Stimulated activated naive CD4-positive, alpha-beta T cell treated with Interleukin-2 at 50 U/mL for 16 hours (primary cell): ENCODE measurements around the gene COL5A1.
"Not testable (repeated sequence)": the region's sequence is repeated elsewhere in the genome, so short reads cannot be mapped to it uniquely, and the experiment has no call there.

Experiments
- DNase-seq: peaks from one replicate; lab custom pipeline; 2025; lab: John Stamatoyannopoulos, UW

The COL5A1 gene

DNA sequence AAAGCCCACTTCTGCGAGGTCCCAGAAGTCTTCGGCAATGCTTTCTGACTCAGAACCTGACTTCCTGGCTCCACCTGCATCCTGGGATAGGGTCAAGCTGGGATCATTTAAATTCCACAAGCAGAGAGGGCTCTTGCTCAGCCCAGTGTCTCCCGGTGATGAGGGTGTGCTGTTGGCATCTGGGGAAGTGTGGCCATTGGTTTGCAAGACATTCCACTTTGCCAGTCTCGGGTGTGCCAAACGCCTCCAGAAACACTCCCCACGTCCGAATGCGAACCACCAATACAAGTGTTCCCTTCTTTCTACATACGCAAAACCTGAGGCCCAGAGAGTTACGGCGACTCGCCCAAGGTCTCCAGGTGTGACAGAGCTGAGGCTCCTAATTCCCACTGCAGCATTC lies 195.9 kb downstream of the COL5A1 start:
- DNase-seq = no peak

- no peak for DNase-seq
These were observed 197.2 kb downstream of the COL5A1 start for GRCh38 chr9:134838651-134839454.

DNA sequence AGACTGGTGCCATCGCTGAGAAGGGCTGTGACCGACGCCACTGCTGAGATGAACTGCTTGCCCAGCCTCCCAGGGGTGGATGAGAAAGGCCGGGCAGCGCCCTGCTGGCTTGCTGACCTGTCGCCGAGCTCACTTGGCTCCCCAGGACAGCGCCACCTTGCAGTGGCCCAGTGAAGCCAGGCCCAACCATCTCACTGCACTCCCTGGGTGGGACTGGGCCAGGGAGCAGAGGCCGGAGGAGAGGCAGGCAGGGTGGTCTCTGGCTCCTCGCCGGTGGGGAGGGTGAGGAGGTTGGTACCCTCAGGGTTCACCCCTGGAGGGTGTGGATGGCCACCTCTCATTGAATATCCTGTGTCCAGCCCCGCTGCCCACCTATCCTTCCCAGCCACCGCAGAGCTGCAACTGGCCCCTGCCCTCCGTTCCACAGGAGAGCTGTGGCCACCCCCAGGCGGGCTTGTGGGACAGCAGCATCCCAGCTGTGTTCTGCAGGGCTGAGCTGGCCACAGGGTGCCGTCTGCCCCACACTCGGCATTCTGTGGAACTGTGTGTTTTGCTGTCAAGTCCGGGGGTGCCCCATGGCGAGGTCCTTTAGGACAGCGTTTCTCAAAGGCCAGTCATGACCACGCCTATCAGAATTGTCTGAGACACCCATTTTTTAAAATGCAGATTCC lies 198.0 kb downstream of the COL5A1 start:
- DNase-seq = no peak

DNA sequence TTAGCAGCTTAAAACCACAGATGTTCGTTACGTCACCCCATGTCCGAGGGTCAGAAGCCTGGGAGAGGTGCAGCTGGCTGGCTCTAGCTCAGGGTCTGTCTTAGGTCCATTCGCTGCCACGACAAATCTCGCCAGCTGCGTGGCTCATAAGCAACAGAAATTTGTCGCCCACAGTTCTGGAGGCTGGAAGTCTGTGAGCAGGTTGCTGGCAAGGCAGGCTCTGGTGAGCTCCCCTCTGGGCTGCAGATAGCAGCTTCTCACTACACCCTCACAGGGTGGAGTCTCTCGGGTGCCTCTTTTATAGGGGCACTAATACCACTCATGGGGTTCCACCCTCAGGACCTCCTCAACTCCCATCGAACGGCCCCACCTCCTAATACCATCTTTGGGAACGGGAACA lies 198.9 kb downstream of the COL5A1 start:
- DNase-seq = no peak

- DNase-seq = no peak
These were observed 199.7 kb downstream of the COL5A1 start for GRCh38 chr9:134841180-134841904.

DNA sequence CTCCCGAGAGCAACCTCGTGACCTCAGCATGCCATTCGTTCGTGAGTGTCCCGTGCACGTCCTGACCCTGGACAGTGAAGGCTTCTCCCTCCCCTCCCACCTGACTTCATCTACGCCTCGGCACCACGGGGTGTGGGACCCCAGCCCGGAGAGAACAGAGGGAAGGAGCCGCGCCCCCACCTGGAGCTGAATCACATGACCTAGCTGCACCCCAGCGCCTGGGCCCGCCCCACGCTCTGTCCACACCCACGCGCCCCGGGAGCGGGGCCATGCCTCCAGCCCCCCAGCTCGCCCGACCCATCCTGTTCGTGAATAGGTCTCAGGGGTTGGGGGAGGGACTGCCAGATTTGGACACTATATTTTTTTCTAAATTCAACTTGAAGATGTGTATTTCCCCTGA lies 200.7 kb downstream of the COL5A1 start:
- no peak for DNase-seq

- DNase-seq = no peak
These were observed 202.1 kb downstream of the COL5A1 start for GRCh38 chr9:134843740-134844139.

DNA sequence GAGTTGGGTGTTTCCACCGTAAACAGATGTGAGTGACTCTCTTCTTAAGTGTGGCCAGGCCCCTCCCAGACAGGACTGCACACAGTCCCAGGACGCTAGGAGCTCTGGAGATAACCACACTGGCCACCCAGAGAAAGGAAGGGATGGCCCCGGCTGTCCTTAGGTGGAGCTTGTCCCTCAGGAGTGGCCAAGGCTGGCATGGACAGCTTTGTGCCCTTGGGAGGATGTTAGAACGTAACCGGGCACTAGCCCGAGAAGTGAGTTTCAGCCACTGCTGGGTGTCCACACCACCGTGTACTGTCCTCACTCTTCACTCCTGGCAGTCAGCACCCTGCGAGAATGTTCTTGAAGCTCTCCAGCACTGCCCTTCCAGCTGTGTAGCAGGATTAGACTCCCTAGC lies 203.2 kb downstream of the COL5A1 start:
- DNase-seq = no peak

GRCh38 chr9:134846187-134846586 lies 204.6 kb downstream of the COL5A1 start:
- no peak for DNase-seq

DNA sequence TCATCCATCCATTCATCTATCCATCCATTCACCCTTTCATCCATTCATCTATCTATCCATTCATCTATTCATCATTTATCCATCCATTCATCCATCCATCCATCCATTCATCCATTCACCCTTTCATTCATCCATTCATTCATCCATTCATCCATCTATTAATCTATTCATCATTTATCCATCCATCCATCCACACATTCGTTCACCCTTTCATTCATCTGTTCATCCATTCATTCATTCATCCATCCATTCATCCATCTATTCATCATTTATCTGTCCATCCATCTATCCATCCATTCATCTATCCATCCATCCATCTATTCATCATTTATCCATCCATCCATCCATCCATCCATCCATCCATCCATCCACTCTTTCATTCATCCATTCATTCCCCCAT lies 205.1 kb downstream of the COL5A1 start:
- DNase-seq = no peak

DNA sequence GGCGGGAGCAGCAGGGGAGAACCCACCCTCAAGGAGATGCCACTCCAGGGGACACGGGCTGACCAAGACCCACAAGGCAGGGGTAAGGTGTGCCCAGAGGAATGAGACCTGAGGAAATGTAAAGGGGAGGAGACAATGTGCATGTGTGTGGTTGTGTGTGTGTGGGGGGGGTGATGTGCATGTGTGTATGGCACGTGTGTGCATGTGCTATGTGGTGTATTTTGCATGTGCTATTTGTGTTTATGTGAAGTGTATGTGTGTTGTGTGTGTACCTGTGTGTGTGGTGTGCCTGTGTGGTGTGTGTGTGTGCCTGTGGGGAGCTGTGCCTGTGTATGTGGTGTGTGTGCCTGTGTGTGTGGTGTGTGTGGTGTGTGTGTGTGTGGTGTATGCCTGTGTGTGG lies 205.5 kb downstream of the COL5A1 start:
- no peak for DNase-seq

DNA sequence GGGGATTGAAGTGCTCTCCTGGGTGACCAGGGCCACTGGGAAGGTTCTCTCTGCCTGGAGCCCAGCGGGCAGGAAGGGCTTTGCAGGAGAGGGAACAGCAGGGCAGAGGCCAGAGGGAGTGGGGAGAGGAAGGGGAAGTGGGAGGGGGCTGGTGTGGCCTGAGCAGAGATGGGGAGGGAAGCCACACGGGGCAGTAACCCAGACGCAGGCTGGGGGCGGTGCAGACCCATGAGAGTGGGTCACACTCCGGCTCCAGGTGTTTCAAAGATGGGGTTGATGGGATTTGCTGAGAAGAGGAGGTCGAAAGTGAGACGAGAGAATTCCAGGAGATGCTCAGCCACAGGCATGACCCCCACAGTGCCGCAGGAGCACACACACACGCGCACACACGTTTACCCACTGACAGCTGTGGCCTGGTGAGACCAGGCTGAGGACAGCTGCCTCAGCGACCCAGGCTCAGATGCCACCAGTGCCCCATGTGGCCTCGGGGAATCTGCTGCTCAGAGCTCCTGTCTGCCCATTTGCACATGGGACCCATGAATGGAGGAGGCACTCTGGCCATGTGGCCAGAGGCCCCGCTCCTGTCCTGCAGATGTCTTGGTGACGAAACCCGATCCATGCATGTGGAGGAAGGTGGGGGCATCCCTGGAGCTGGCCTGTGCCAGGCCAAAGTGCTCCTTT lies 206.3 kb downstream of the COL5A1 start:
- no peak for DNase-seq

DNA sequence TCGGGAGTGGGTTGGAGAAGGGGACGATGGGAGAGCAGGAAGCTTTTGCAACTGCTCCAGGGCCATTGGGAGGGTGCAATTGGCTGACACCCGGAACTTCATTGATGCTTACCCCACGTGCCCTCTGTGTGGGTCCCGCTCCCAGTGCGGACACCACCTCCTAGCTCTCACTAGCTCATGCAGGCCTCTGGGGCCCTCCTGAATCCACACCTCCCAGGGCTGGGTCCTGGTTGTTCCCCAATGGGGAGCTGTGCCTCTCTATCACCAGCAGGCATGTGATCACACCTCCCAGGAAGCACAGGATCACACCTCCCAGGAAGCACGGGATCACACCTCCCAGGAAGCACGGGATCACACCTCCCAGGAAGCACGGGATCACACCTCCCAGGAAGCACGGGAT lies 206.9 kb downstream of the COL5A1 start:
- no peak for DNase-seq

- no peak for DNase-seq
These were observed 209.0 kb downstream of the COL5A1 start for GRCh38 chr9:134850611-134851010.

- no peak for DNase-seq
These were observed 209.4 kb downstream of the COL5A1 start for GRCh38 chr9:134851020-134851419.

DNA sequence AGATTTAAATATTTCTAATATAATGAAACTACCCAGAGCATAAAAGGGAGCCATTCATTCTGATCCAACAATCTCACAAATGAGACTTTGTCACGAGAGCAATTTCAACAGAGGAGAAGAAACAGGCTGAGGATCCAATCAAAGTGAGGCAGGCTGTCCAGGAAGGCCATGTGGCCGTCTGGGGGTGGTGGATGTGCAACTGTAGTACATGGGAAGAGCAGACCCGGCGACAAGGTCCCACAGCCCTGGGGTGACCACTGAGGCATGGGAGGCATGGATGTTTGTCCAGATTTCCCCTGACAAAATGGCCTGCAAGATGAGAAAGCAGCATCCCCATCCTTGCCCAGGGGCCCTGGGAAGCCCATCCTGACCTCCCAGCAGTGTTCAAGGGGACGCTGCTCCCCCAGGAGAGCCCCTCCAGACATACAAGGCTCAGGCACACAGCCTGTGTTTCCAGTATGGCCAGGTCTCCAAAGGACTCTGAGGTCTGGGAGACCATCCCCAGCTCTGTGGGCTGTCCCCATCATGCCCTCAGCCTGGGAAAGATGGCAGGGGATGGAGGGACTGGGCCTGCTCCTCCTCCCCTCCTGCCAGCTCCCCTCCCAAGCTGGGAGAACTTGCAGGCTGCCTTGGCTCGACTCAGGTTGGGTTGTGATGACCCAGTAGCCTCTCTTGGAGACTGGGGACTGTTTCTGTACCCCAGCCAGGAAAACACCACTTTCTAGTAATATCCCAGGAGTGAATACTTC lies 211.5 kb downstream of the COL5A1 start:
- DNase-seq = no peak

DNA sequence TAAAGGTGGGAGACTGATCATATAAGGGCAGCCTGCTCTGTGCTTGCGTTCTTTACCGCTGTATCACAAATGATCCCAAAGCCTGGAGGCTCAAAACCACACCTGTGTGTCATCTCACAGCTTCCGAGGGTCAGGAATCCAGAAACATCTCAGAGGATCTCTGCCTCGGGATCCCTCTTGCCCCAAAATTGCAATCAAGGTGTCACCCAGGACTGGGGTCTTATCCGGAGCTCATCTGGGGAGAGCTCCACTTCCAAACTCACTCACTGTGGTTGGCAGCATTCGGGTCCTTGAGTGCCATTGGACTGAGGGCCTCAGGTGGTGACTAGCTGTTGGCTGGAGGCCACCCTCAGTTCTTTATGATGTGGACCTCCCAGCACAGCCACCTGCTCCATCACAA lies 212.3 kb downstream of the COL5A1 start:
- no peak for DNase-seq

DNA sequence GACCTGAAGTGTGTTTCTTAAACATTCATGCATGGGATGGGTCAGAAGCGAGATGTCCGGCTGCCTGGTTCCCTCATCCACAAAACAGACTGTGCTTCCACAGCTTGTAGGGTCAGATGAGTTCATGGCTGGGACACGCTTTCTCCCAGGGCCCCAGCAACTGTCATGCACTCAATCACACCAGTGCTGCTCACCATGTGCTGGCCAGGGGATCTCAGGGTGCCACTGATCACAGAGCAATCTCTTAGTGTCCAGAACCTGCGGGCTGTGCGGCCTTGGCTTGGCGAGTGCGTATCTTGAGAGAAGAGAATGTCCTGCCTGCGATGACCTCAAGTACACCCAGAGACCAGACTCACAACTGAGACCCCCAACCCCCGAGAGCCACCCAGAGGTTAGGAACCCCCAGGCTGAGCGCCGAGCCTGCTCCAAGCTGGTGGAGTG lies 213.0 kb downstream of the COL5A1 start:
- DNase-seq = no peak

DNA sequence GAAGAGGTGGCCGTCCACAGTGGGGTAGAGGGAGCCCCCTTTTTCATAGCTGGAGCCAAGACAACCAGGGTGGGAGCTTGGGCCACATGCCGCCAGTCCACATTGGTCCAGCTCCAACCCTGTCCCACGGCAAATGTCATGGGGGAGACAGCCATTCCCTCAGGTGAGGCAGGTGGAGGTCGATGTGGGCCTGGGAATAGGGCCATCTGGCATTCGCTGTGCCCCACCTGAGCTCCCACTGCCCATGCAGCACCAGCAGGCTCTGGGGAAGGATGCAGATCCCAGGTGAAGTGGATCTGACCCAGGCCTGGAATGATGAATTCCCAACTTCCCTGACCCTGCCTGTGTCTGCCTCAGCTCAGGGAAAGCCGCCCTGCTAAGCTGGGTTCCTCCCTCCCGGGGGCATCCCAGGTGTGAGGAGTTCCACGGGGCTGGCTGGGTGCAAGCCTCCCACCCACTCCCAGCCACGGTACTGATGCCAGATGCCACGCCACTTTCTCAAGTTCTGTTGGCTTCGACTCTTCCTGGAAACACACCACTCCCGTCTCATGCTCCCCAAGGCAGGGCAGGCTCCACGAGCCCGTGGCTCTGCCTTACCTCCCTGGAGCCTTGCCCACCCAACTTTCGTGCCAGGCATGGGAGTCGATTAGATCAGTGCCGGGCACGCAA lies 213.8 kb downstream of the COL5A1 start:
- DNase-seq = no peak

DNA sequence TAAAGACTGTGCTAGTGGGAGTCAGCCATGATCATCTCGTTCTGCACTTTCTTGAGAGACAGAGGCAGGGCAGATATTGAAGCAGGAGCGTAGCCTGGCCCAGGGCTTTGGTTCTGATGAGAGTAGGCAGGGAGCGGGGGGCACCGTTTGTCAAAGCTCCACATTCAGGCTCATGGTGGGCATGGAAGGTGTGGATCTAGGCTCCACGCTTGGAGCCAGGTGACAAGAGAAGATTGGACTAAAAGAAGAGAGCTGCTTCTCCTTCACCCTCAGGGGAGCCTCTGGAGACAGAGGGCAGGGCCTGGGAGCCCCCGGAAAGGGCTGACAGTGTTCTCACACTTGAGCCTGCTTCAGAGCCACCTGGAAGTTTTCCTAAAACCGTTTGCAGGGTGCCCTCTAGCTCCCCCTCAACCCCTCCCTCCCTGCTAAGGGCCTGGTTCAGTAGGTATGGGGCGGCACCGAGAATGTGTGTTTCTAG lies 214.3 kb downstream of the COL5A1 start:
- no peak for DNase-seq

- not testable (repeated sequence) for DNase-seq
These were observed 215.8 kb downstream of the COL5A1 start for GRCh38 chr9:134857451-134857850.
